ENCODE results near the gene ANAPC2.
"Not testable (repeated sequence)": the region's sequence is repeated elsewhere in the genome, so short reads cannot be mapped to it uniquely, and the experiment has no call there.

The ANAPC2 gene

GRCh38 chr9:137141050-137141810 is 47.1 kb downstream of the ANAPC2 start:
- DNase-seq, result no peak

GRCh38 chr9:137140151-137141012 is 48.0 kb downstream of the ANAPC2 start:
- DNase-seq, result no peak

DNA sequence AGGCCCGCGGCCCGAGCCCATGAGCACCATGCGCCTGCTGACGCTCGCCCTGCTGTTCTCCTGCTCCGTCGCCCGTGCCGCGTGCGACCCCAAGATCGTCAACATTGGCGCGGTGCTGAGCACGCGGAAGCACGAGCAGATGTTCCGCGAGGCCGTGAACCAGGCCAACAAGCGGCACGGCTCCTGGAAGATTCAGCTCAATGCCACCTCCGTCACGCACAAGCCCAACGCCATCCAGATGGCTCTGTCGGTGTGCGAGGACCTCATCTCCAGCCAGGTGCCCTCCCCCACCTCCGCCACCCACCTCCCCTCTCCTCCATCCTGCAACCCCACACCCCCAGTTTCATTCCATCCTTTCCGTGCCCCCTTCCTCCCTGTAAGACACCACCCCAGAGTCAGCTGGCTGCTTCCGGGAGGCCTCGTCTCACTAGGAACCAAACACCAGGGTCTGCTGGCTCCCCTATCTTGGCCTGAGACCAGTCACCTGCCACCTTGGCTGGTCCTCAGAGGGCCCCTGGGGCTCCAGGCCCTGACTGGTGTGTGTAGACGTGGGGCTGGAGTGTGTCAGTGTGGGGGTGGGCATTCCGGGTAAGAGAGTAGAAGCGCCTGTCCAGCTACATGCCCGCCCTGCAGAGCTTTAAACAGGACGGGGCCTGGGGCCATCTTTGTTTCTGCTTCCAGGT is 48.8 kb downstream of the ANAPC2 start:
- DNase-seq, result no peak

- DNase-seq, result no peak
These were observed 49.5 kb downstream of the ANAPC2 start, which contains the start of gene GRIN1 for GRCh38 chr9:137138722-137139467. Gene GRIN1, plus strand, starts transcription at chr9:137139154. Its CDS starts 333 bp downstream, at chr9:137139487.

DNA sequence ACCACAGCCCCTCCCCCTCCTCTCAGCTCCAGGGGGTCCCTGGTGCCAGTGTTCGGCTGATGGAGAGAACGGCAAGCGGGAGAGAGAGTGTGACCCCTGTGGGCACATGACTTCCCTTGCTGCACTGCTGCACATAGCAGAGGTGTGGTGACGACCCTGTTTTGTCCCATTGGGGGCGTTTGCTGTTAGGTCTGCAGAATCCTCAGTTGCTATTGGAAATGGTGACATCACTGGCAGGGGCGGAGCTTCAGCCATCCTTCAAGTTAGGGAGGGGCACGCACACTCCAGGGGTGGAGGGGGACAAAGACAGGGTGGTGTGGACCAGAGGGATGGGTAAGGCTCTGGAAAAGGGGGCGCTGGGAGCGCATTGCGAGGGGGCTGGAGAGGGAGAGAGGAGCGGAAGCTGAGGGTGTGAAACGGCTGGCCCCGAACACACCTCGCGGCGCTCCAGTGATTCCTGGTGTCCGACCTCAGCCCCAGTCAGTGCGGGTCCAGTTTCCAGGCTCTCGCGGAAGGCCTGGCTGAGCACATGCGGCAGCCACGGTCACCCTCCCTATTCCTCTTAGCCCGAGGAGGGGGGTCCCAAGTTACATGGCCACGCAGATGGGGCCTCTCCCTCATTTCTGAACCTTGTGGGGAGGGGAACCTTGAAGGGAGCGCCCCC is 50.2 kb downstream of the ANAPC2 start:
- DNase-seq, result peak; percentile 60

DNA sequence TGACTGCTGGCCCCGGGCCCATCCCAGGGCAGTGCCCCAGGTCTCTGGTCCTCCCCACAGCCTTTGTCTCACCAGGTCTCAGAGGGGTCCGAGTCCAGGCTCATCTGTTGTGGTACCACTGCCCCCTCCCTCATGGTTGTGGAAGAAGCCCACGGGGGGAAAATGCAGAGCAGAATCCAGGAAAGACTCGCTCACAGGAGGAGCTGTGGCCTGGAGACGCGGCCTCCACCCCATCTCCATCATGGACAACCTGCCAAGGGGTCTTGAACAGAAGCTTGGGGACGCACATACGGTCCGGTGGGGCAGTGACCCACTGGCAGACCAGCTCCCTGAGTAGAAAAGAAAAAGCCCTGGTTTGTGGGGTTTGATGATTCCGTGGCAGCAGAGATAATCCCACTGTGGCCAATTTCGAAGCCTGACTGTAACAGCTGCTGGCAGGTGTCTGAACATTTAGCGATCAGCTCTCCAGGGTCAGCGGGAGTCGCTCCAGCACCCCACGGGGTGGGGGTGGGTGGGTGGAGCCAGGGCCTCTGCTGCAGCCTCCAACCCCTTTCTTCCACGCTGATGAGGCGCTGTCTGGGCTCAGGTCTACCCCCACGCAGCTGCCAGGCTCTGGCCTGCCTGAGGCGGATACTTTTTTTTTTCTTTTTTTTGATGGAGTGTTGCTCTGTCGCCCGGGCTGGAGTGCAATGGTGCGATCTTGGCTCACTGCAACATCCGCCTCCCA is 51.3 kb downstream of the ANAPC2 start:
- no peak for DNase-seq

DNA sequence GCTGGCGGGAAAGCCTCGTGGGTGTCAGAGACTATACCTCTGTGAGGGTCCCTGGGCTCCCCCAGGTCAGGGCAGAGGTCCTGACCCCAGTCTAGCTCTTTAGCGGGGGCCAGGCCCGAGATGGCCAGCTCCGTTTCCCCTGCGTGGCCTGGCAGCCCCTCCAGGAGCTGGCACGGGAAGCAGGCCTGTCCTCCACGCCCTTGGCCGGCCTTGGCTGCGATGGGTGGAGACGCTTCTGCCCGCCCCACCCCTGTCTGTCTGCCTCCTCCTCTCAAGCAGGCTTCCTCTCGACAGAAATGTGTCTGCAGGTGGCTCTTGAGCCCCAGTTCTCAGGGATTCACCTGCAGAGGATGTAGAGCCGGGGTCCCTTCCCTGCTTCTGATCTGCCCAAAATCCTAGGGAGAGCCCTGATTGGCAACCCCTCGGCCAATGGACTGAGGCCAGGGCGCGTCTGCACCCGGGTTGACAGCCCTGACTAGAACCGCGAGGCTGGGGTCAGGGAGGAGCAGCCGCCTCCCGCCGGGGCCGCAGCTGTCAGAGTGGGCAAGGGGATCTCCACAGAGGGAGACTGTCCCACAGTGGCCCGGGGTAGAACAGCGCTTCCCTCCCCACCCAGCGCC is 52.0 kb downstream of the ANAPC2 start:
- no peak for DNase-seq

- DNase-seq, result not testable (repeated sequence)
These were observed 53.2 kb downstream of the ANAPC2 start for GRCh38 chr9:137135154-137135553.

DNA sequence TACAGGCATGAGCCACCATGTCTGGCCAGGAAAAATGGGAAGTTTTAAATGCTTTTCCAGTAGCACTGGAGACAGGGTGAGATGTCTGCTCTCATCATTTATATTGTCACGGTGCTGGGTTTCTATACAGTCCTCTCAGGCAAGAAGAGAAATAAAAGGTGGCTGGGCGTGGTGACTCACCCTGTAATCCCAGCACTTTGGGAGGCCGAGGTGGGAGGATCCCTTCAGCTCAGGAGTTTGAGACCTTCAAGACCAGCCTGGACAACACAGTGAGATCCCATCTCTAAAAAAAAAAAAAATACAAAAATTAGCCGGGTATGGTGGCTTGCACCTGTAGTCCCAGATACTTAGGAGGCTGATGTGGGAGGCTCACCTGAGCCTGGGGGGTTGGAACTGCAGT is 54.2 kb downstream of the ANAPC2 start:
- DNase-seq, result no peak

DNA sequence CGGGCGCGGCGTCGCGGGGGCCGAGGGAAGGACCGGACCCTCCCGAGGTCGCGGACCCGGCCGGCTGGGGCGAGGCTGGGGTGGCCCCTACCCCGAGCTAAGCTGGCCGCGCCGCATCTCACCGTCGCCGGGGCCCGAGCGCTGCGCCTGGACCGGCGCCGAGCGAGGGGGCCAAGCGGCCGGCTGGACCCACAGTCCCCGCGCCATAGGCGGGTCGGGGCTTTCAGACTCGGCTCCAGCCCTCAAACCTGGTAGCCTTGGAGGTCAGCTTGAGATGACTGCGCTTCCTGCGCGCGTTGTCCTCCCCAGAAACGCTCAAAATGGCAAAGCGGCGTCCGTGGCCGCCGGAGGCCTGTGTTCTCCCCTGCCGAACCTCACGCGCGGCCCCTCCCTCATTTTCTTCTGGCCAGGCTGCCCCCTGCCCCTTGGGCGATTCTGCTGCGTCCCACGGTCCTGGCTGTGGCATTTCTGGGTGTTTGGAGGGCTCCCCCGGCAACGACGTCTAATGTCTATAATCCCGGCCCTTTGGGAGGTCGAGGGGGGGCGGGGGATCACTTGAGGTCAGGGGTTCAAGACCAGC is 58.1 kb downstream of the ANAPC2 start:
- no peak for DNase-seq

DNA sequence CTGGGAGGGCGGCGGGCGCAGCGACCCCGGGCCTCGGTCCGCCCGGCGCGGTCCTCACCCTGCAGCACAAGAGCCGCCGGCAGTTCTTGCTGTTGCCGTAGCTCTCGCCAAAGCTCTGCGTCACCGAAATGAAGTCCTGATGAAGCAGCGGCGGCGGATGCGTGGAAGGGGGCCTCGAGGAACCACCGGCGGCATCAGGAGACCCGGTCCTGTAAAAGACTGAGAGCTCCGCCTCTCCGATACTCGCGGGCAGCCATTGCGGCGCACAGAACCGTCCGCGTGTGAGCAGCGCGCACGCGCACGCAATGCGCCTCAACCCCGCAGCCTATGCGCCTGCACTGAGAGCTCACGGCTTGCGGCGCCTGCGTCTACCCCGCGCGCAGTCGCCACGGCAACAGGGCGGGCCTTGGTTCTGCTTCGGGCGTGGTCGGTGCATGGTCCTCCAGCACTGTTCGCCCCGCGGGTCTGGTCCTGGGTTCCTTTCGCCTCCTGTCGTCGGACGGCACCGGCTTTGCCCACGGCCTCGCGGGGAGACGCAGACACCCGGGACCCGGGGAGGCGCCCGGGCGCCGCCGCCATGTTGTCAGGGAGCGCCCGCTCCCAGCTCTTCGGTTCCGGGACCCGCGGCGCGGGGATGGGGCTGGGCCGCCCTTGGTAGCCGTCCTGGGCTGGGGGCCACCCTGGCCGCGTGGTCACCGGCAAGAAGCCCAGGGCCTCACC is 58.7 kb downstream of the ANAPC2 start:
- peak; percentile 52 for DNase-seq

GRCh38 chr9:137128862-137129455 is 59.4 kb downstream of the ANAPC2 start:
- DNase-seq, result no peak

DNA sequence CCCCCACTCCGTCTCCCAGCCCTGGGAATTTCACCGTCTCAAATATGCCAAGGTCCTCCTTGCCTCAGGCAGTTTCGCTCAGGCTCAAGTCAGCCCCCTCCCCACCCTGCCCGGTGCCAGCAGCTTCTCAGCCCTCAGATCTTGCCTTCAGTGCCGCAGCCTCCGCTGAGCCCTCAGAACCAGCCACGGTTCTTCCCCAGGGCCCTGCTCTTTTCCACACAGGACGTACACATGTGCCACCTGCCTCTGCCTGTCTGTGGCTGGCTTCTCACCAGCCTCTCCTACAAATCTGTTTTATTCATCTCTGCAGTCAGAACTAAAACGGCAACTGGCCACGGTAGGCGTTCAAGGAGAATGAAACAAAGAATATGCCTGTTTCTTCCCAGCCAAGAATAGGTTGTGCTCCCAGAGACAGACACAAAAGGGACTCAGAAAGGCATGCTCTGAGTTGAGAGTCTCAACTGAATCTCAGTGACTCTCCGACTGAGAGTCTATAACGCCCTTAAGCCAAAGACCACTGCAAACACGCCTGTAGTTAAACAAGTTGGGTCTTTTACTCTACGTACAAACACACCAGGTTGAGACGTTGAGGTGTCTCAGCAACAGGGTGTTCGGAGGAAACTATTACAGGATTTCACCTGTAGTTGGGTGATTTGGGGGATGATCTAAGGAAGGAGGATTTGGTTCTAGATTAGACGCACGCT is 60.0 kb downstream of the ANAPC2 start:
- DNase-seq, result no peak

DNA sequence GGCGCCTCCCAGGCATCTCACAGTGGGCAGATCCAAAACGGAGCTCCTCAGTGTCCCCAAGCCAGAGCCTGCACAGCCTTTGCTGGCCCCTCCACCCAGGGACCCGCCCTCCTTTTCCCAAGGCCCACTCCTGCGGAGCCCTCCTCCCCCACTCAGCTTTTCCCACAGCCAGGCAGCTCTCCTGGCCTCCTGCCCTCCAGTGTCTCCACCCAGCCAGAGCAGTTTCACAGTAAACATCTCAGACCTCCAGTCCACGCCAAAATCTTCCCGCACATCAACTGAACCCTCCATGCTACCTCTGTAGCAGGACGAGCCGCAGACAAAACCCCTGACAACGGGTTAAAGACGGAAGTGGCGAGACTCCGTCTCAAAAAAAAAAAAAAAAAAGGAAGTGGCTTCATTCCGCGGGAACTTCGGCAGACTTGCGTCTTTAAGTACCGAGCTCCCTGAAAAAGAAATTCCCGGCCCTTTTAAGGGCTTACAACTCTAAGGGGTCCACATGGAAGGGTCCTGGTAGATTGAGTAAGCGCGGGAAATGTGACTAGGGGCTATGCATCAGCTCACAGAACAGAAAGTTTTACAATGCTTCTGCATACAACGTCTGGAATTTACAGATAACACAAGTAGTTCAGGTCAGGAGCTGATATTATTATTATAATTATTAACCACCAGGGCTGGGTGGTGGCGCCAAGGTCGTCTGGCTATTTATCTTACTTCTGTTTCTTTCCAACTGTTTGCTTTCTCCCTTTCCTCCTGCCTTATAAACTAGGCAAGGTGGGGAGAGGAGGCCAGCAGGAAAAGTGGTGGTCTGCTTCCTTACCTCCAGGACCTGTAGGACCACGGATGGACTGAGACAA is 60.8 kb downstream of the ANAPC2 start:
- DNase-seq, result no peak

DNA sequence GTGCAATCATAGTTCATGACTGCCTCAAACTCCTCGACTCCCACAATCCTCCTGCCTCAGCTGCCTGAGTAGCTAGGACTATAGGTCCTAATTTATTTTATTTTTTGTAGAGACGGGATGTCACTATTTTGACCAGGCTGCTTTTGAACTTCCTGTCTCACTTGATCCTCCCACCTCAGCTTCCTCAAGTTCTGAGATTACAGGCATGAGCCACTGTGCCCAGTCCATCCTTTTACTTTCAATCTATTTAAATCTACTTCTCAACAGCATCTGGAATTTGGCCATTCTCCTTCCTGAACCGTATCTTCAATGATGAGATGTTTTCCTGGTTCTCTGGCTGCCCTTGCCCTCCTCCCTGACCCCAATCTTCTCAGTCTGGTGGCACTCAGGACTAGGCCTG is 61.6 kb downstream of the ANAPC2 start:
- no peak for DNase-seq

All from NCI-H524 treated with DMSO at 0.1 percent for 48 hours (cell line).